LNCAP (cell line): Measurements from ENCODE around the gene CLEC4M.

Source experiments
- CTCF ChIP-seq: fragments of 450-650 bp; IDR thresholded peaks from 2 replicates; pipeline ENCODE4 v1.5.1; 2017; ENCODE audit warnings: mild to moderate bottlenecking

The CLEC4M gene

GRCh38 chr19:7781157-7781556 lies 18.1 kb downstream of the CLEC4M start:
- TF ChIP-seq CTCF, result no peak

GRCh38 chr19:7783991-7784423 lies 21.0 kb downstream of the CLEC4M start:
- no peak for TF ChIP-seq CTCF

- TF ChIP-seq CTCF, result no peak
Observed at GRCh38 chr19:7784856-7785255, 21.8 kb downstream of the CLEC4M start.

GRCh38 chr19:7787141-7787540 lies 24.1 kb downstream of the CLEC4M start:
- no peak for TF ChIP-seq CTCF

GRCh38 chr19:7787602-7788177 lies 24.6 kb downstream of the CLEC4M start:
- no peak for TF ChIP-seq CTCF

GRCh38 chr19:7788178-7788932 lies 25.3 kb downstream of the CLEC4M start:
- no peak for TF ChIP-seq CTCF

GRCh38 chr19:7788933-7789323 lies 25.9 kb downstream of the CLEC4M start:
- no peak for TF ChIP-seq CTCF

- no peak for TF ChIP-seq CTCF
Observed at GRCh38 chr19:7789447-7789846, 26.4 kb downstream of the CLEC4M start.
